Right ventricle myocardium inferior (tissue), 1 donor: Measurements from ENCODE around the gene TNRC18. TPM values are rescaled to one million over a fixed set of nuclear protein-coding genes. Genes with fewer than 3 reads are reported as not detected.
A peak's percentile ranks its signal among the peaks of the same experiment; 100 is the strongest.
"Not testable (repeated sequence)": the region's sequence is repeated elsewhere in the genome, so short reads cannot be mapped to it uniquely, and the experiment has no call there.

Experiments
- ATAC-seq: fragments of 200-7000 bp; cut with Tn5 transposase; one replicate; pipeline ENCODE4 v1.9.1; 2020; ENCODE audit warnings: mild to moderate bottlenecking, moderate library complexity
- DNase-seq: peaks from one replicate; pipeline ENCODE4 v3.0.0; 2021; ENCODE audit errors: missing footprints
- intact Hi-C: fragments of 100-400 bp; cut with DNase I; formaldehyde crosslinking; loops from one replicate; pipeline ENCODE4 v1.11.0; 2022
- total RNA-seq: library from RNA; stranded (reverse); fragmentation: NEBNext Ultra II Directional; extraction: Animal tissue kit (Norgen Biotek cat#: 25700); gene quantifications from one replicate; pipeline ENCODE4 v1.2.1, GENCODE V29; 2021
- donor health status: DM: no; HTN: yes; CAD: no; lungs with severe emphysema.

TNRC18 gene
- total RNA-seq, 1 donor from 2014 or later: 34.8 TPM

GRCh38 chr7:5348134-5349004 lies 75.3 kb downstream of the TNRC18 start:
- DNase-seq (peak; percentile 68), ATAC-seq (no peak)
- intact Hi-C loops: no loop called here

- intact Hi-C loops: no loop called here
- ATAC-seq: no peak
These were observed 78.0 kb downstream of the TNRC18 start for GRCh38 chr7:5345671-5346070.

GRCh38 chr7:5345171-5345570 lies 78.5 kb downstream of the TNRC18 start:
- DNase-seq: peak; percentile 28
- intact Hi-C loops: no loop called here
- ATAC-seq: no peak

More at GRCh38 chr7:5345671-5346070, 78.0 kb downstream of the TNRC18 start:
- peak; percentile 61 for DNase-seq

- DNase-seq (peak; percentile 4), ATAC-seq (no peak)
- intact Hi-C loops: no loop called here
These were observed 79.3 kb downstream of the TNRC18 start for GRCh38 chr7:5344342-5344741.

DNA sequence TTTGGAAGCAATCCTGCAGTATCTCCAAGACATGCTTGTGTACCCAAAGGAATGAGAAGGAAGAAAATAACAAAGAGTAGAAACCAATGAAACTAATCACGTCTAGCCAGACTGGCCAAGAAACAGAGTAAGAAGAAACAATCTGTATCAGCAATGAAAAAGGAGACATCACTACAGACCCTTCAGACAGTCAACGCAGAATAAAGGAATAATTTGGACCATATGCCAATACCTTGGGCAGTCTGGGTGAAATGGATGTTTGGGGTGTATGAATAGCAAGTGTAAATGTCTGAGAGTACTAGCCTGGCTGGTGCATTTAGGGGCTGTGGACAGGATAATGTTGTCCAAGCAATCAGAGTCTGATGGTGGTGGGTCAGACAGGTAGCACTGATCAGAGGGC lies 79.8 kb downstream of the TNRC18 start:
- DNase-seq: no peak

DNA sequence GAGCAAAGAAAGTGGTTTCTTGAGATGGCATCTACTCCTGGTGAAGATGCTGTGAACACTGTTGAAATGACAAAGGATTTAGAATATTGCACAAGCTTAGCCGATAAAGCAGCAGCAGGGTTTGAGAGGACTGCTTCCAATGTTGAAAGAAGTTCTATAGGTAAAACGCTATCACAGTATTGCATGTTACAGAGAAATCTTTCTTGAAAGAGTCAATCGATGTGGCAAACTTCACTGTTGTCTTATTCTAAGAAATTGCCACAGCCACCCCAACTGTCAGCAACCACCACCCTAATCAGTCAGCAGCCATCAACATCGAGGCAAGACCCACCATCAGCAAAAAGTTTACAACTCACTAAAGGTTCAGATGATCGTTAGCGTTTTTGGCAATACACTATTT lies 81.0 kb downstream of the TNRC18 start:
- no peak for ATAC-seq
- no peak for DNase-seq
- intact Hi-C loops: no loop called here

More for the DNA sequence above, 79.8 kb downstream of the TNRC18 start:
- intact Hi-C loops: no loop called here
- no peak for ATAC-seq

GRCh38 chr7:5339955-5340354 lies 83.7 kb downstream of the TNRC18 start:
- intact Hi-C loops: no loop called here

GRCh38 chr7:5337047-5337446 lies 86.6 kb downstream of the TNRC18 start:
- intact Hi-C loops: no loop called here
- ATAC-seq (no peak), DNase-seq (peak; percentile 3)

More at GRCh38 chr7:5339955-5340354, 83.7 kb downstream of the TNRC18 start:
- DNase-seq (no peak), ATAC-seq (no peak)

GRCh38 chr7:5334671-5335070 lies 89.0 kb downstream of the TNRC18 start:
- no peak for ATAC-seq
- DNase-seq: peak; percentile 15
- intact Hi-C loops: no loop called here

GRCh38 chr7:5333121-5334045 lies 90.3 kb downstream of the TNRC18 start:
- intact Hi-C loops: no loop called here
- ATAC-seq: no peak
- peak; percentile 34 for DNase-seq

- DNase-seq (peak; percentile 34), ATAC-seq (no peak)
- intact Hi-C loops: no loop called here
These were observed 91.1 kb downstream of the TNRC18 start for GRCh38 chr7:5332579-5332978.

- intact Hi-C loops: no loop called here
- ATAC-seq (no peak), DNase-seq (no peak)
These were observed 93.3 kb downstream of the TNRC18 start for GRCh38 chr7:5330288-5330687.

- intact Hi-C loops: no loop called here
- no peak for ATAC-seq
- DNase-seq: peak; percentile 65
These were observed 98.7 kb downstream of the TNRC18 start for GRCh38 chr7:5324961-5325360.

GRCh38 chr7:5323800-5324781 lies 99.5 kb downstream of the TNRC18 start:
- intact Hi-C loops, ATAC-seq: not testable (repeated sequence)
- DNase-seq: peak; percentile 26

- intact Hi-C loops: no loop called here
- no peak for ATAC-seq
- peak; percentile 64 for DNase-seq
These were observed 100.8 kb downstream of the TNRC18 start for GRCh38 chr7:5322621-5323410.

DNA sequence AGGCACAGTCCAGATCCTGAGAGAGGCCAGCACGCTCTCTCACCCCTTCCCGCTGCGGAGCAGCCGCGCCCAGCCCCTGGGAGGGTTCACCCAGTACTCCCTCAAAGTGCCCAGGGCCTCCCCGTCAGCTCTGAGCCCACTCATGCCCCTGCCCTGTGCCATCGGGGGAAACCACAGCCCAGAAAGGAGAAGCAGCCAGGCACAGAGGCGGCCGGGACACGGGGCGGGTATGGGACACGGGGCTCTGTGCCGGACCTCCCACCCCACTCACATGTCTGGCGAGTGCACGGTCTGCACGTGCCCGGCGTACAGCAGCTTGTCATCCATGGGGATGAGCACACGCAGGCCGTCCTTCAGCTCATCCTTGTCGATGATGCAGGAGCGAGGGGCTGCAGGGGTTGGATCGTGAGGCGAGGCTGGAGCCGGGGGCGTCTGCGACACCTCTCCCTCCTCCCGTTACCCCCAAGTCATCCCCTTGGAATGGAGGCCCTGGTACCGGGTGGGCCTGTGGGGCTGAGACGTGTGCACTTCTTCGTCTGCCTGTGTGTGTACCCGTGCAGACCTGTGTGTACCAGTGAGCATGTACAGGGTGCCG lies 102.7 kb downstream of the TNRC18 start:
- intact Hi-C loops: no loop called here
- DNase-seq (peak; percentile 64), ATAC-seq (no peak)

GRCh38 chr7:5320391-5320790 lies 103.2 kb downstream of the TNRC18 start:
- ATAC-seq (no peak), DNase-seq (peak; percentile 56)
- intact Hi-C loops: no loop called here
